ENCODE measurements around the gene WDR59. TPM values are rescaled to one million over a fixed set of nuclear protein-coding genes. Genes with fewer than 3 reads are reported as not detected.
A peak's percentile ranks its signal among the peaks of the same experiment; 100 is the strongest.

The WDR59 gene
- total and polyA plus RNA-seq, 8 donors, result 23.0 to 62.3 (median 31.9) TPM

- no peak for FAIRE-seq
Measured at GRCh38 chr16:74987027-74987681, 2.2 kb upstream of the WDR59 start.

GRCh38 chr16:74984194-74984528 lies 762 bp downstream of the WDR59 start:
- 17 to 18% methylated on average over 13 of the region's 13 CpGs for WGBS, 2 donors
- Histone ChIP-seq H3K9me3 (no peaks in the 10 kb centered on the region), H3K27ac (no peak overlapping the region), H3K36me3 (no peaks in the 10 kb centered on the region), H3K4me1 (peaks cover 0 to 3% (median 0%) of the 10 kb centered on the region in 3 donors), H3K4me3 (peak overlapping the region; percentile 82 to 99 (median 88)), H3K27me3 (no peaks in the 10 kb centered on the region)
- ATAC-seq (no peak), DNase-seq (no peak), FAIRE-seq (no peak)
- TF ChIP-seq CTCF (IDR thresholded peaks at IDR 0.05), result no peak
- intact Hi-C loops (cut with DNase I), result no loop called here

More at GRCh38 chr16:74987027-74987681, 2.2 kb upstream of the WDR59 start:
- 71 to 75% methylated on average over 8 of the region's 8 CpGs for WGBS, 2 donors
- H3K27ac ChIP-seq, result no peak overlapping the region
- no peak overlapping the region for H3K4me3 ChIP-seq
- intact Hi-C loops (cut with DNase I), result no loop called here
- no peak for DNase-seq
- H3K36me3 ChIP-seq, result no peaks in the 10 kb centered on the region
- no peaks in the 10 kb centered on the region for H3K9me3 ChIP-seq
- peaks cover 7 to 12% (median 9%) of the 10 kb centered on the region in 3 donors for H3K4me1 ChIP-seq
- H3K27me3 ChIP-seq, result no peaks in the 10 kb centered on the region
- ATAC-seq, result no peak
- no peak for TF ChIP-seq CTCF (IDR thresholded peaks at IDR 0.05)

- Histone ChIP-seq H3K4me1 (peaks cover 0 to 3% (median 0%) of the 10 kb centered on the region in 3 donors), H3K36me3 (no peaks in the 10 kb centered on the region), H3K27me3 (no peaks in the 10 kb centered on the region), H3K27ac (no peak overlapping the region), H3K9me3 (no peaks in the 10 kb centered on the region), H3K4me3 (no peak overlapping the region)
- intact Hi-C loops (cut with DNase I), result no loop called here
- WGBS, 2 donors, result 66 to 72% methylated on average over 1 of the region's 1 CpG
- DNase-seq (no peak), FAIRE-seq (no peak), ATAC-seq (no peak)
- no peak for TF ChIP-seq CTCF (IDR thresholded peaks at IDR 0.05)
Measured at GRCh38 chr16:74982256-74982655, 2.7 kb downstream of the WDR59 start.

- DNase-seq (no peak), FAIRE-seq (no peak), ATAC-seq (no peak)
- no peak overlapping the region for H3K27ac ChIP-seq
- H3K4me1 ChIP-seq, result no peaks in the 10 kb centered on the region
- peaks cover 0 to 5% (median 0%) of the 10 kb centered on the region in 3 donors for H3K36me3 ChIP-seq
- no peaks in the 10 kb centered on the region for H3K9me3 ChIP-seq
- WGBS, 2 donors, result 74 to 96% methylated on average over 5 of the region's 5 CpGs
- intact Hi-C loops (cut with DNase I), result no loop called here
- no peak overlapping the region for H3K4me3 ChIP-seq
- TF ChIP-seq CTCF (IDR thresholded peaks at IDR 0.05), result no peak
- no peaks in the 10 kb centered on the region for H3K27me3 ChIP-seq
Measured at GRCh38 chr16:74975591-74975990, 9.3 kb downstream of the WDR59 start.

- H3K4me1 ChIP-seq, result no peaks in the 10 kb centered on the region
- TF ChIP-seq CTCF (IDR thresholded peaks at IDR 0.05), result no peak
- intact Hi-C loops (cut with DNase I), result no loop called here
- no peaks in the 10 kb centered on the region for H3K9me3 ChIP-seq
- ATAC-seq, result no peak
- H3K27me3 ChIP-seq, result no peaks in the 10 kb centered on the region
- no peak overlapping the region for H3K27ac ChIP-seq
- FAIRE-seq, result no peak
- no peak overlapping the region for H3K4me3 ChIP-seq
- peaks cover 0 to 5% (median 0%) of the 10 kb centered on the region in 3 donors for H3K36me3 ChIP-seq
- peak in 1 of 6 donors; percentile 3 for DNase-seq
- WGBS, 2 donors, result 88 to 98% methylated on average over 10 of the region's 10 CpGs
Measured at GRCh38 chr16:74973304-74973703, 11.6 kb downstream of the WDR59 start.

Data from pancreas (tissue), 10 donors.